ENCODE data around the gene OSER1. TPM values are rescaled to one million over a fixed set of nuclear protein-coding genes. Genes with fewer than 3 reads are reported as not detected.
A peak's percentile ranks its signal among the peaks of the same experiment; 100 is the strongest.

OSER1 gene
- total RNA-seq, 2 donors from 2014 or later, result 88.5 to 103 TPM

DNA sequence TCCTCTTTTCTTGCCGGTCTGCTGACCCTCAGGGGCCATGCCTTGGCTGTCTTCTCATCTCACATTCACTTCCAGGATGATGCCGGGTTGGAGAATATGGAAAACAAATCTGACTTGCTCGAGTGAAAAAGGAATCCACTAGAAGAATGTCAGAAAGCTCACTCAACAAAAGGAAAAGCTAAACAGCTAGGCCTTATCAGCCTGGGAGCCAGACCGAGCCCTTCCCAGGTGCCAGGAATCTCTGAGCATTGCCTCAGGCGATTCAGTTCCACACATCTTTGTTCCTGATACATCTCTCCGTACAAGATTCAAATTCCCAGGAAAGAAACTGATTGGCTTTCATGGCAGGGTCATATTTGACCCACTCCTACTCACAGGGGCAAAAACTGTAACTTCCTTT, 9.2 kb upstream of the OSER1 start:
- DNase-seq (no peak), ATAC-seq (no peak)
- H3K4me3 Mint-ChIP-seq, result peak overlapping the region; percentile 93
- peak overlapping the region; percentile 96 for H3K27ac Mint-ChIP-seq
- no peaks in the 10 kb centered on the region for H3K9me3 ChIP-seq (ENCODE audit: control insufficient read depth, low read length, poor library complexity, severe bottlenecking)
- peaks cover 52% of the 10 kb centered on the region for H3K4me1 Mint-ChIP-seq
- H3K27me3 Mint-ChIP-seq, result no peaks in the 10 kb centered on the region
- H3K36me3 Mint-ChIP-seq (ENCODE audit: low read depth), result peaks cover 9% of the 10 kb centered on the region

DNA sequence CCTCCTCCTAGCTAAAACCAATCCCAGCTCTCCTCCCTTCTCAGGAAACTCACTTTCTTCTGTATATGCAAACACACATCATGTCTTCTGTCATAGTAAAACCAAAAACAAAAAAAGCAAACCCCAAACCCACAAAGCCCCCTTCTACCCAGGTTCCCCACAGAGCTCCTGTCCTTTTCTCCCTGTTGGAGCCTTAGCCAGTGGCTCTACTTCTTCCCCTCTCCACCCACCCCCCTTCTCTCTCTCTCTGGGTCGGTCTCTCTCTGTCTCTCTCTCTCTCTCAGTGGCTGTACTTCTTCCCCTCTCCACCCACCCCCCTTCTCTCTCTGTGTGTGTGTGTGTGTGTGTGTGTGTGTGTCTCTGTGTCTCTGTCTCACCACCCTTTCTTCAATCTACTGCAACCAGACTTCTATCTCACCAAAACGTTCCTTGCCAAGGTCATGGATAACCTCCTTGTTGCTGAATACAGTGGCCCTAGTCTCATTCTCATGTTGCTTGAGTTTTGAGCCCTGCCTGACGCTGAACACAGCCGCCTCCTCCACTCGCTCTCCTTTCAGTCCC, 8.7 kb upstream of the OSER1 start:
- no peaks in the 10 kb centered on the region for H3K27me3 Mint-ChIP-seq
- ATAC-seq (peak; percentile 20), DNase-seq (no peak)
- peak overlapping the region; percentile 93 for H3K4me3 Mint-ChIP-seq
- H3K27ac Mint-ChIP-seq, result peak overlapping the region; percentile 96
- H3K9me3 ChIP-seq (ENCODE audit: control insufficient read depth, low read length, poor library complexity, severe bottlenecking), result no peaks in the 10 kb centered on the region
- H3K36me3 Mint-ChIP-seq (ENCODE audit: low read depth), result peaks cover 9% of the 10 kb centered on the region
- peaks cover 53% of the 10 kb centered on the region for H3K4me1 Mint-ChIP-seq

DNA sequence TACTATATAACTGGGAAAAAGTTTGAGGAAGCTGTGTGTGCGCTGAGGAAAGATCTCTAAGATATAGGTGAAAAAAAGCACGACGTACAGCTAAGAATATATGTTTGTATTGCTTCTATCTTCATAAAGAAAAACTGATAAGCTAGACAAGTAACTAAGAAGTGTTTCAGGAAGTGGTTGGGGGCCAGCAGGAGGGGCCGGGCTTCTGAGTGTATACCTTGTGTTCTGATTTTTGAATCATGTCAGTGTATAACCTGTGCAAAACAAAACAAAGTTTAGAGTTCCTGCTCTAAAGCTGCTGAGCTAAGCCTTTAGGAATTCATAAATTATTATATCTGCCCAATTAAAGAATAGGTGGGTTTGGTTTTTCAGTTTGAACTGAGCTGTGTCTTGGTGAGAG, 7.9 kb upstream of the OSER1 start:
- H3K27ac Mint-ChIP-seq, result peak overlapping the region; percentile 96
- peak overlapping the region; percentile 93 for H3K4me3 Mint-ChIP-seq
- ATAC-seq (peak; percentile 72), DNase-seq (peak in 2 of 3 donors; percentile 23 to 34)
- no peaks in the 10 kb centered on the region for H3K9me3 ChIP-seq (ENCODE audit: control insufficient read depth, low read length, poor library complexity, severe bottlenecking)
- peaks cover 55% of the 10 kb centered on the region for H3K4me1 Mint-ChIP-seq
- H3K36me3 Mint-ChIP-seq (ENCODE audit: low read depth), result peaks cover 9% of the 10 kb centered on the region
- H3K27me3 Mint-ChIP-seq, result no peaks in the 10 kb centered on the region

DNA sequence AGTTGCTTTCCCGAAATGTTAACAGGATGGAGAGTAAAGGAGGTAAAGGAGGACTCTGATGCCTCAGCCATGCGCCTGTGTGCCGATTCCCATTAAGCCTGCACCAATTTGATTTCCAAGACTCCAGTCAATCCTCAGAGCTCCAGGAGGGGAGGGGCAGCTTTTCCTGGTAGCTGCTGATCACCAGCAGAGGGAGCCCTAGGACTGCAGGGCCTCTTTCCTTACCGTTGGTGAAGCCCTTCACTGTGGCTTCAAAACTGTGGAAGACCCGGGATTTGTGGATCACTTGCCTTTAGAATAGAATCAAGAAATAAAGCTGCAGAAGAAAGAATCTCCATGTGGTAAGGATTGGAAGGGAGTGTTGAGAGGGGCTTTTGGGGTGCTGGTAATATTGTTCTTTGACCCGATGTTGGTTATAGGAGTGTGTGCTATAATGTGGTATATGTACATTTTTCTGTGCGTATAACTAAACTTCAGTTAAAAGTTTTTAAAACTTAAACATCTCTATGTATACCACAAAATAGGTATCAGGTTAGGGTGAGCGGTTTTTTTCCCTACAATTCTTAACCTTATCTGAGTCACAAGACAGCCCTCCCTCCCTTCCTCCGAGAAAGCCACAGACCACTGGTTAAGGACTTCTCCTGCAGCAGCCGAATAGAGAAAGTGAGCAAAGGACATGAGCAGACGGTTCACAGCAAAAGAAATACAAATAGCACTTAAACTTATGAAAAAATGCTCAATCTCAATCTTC, 6.9 kb upstream of the OSER1 start:
- H3K9me3 ChIP-seq (ENCODE audit: control insufficient read depth, low read length, poor library complexity, severe bottlenecking), result no peaks in the 10 kb centered on the region
- Mint-ChIP-seq H3K4me1 (peaks cover 55% of the 10 kb centered on the region), H3K27ac (peak overlapping the region; percentile 96), H3K36me3 (ENCODE audit: low read depth) (peaks cover 9% of the 10 kb centered on the region), H3K4me3 (peak overlapping the region; percentile 93), H3K27me3 (no peaks in the 10 kb centered on the region)
- peak; percentile 57 to 65 (median 60) for DNase-seq
- ATAC-seq, result peak; percentile 63

DNA sequence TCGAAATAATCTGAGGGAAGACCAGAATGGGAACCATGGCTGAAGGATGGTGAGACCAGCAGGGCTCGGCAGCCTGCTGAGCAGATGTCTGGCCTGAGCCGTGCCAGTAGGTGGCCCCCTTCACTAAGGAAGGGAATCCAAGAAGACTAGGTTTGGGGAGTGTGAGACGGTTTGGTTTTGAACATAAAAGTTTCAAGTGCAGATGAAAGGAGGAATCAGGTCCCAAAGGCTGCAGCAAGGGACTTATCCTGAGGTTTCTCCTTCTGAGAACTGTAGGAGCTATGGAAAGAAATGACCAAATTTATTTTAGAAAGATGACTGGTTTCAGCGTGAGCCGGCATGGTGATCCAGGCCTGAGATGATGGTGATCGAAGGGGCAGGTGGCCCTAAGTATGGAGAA, 4.6 kb upstream of the OSER1 start:
- peak; percentile 50 to 65 (median 56) for DNase-seq
- Mint-ChIP-seq H3K36me3 (ENCODE audit: low read depth) (peaks cover 7% of the 10 kb centered on the region), H3K4me3 (no peak overlapping the region), H3K27ac (peak overlapping the region; percentile 69), H3K4me1 (peaks cover 62% of the 10 kb centered on the region), H3K27me3 (no peaks in the 10 kb centered on the region)
- ATAC-seq, result no peak
- H3K9me3 ChIP-seq (ENCODE audit: control insufficient read depth, low read length, poor library complexity, severe bottlenecking), result no peaks in the 10 kb centered on the region

DNA sequence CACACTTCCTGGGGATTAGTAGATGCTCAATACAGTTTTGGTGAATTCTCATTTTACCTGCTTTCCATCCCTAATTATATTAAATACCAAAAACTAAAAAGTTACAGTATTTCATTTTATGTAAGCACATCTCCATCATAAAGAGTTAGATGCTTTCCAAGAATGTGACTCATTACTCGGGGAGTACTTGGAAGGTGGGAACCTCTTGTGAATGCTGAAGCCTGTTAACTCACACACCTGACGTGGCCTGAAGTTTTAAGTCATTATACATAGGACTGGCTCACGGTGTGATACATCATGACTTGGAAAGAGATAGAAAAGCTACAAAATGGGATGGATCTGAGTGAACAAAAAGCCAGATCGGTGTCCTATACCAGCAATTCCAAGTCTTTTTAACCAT, 2.2 kb upstream of the OSER1 start:
- Mint-ChIP-seq H3K27me3 (no peaks in the 10 kb centered on the region), H3K36me3 (ENCODE audit: low read depth) (peaks cover 5% of the 10 kb centered on the region), H3K4me3 (no peak overlapping the region), H3K4me1 (peaks cover 61% of the 10 kb centered on the region), H3K27ac (peak overlapping the region; percentile 99)
- DNase-seq (no peak), ATAC-seq (no peak)
- no peaks in the 10 kb centered on the region for H3K9me3 ChIP-seq (ENCODE audit: control insufficient read depth, low read length, poor library complexity, severe bottlenecking)

DNA sequence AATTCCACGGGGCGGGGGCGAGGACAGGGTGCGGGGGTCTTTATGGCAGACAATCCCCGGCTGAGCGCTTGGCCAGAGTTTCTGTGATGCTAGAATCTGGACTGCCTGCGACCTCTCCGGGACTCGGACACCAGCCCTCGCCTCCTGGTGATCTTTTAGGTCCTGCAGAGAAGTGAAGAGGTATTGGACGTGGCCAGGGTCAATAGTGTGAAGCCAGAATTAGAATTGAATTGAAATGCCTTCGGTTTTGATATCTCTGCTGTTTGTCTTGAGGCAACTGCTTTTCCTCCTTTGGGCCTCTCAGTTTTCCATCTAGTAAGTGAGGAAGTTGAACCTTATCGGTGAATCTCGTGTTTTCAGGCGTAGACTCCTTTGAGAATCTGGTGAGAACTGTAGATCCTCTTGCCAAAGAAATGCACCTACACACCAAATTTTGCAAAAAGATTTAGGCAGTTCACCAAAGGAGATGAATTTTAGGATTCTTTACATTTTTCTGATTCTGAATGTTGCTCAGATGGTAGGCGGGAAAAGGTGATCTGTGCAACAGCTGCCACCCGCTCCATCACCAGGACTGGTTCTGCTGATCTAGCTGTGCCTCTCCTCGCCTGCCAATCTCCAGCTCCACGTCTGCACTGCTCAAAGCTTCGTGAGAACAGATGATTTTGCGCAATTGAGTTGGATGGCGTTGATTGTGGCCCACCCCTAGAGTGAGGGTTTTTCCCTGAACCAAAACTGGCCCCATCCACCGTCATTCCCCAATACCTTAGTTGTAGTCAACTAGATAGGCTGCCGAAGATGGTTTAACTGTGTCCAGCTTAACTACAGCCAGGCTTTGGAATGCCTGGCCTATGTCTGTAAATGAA, 837 bp upstream of the OSER1 start:
- Mint-ChIP-seq H3K4me1 (peaks cover 55% of the 10 kb centered on the region), H3K4me3 (peak overlapping the region; percentile 97), H3K36me3 (ENCODE audit: low read depth) (peaks cover 5% of the 10 kb centered on the region), H3K27ac (peak overlapping the region; percentile 99), H3K27me3 (no peaks in the 10 kb centered on the region)
- H3K9me3 ChIP-seq (ENCODE audit: control insufficient read depth, low read length, poor library complexity, severe bottlenecking), result no peaks in the 10 kb centered on the region
- DNase-seq (no peak), ATAC-seq (no peak)

DNA sequence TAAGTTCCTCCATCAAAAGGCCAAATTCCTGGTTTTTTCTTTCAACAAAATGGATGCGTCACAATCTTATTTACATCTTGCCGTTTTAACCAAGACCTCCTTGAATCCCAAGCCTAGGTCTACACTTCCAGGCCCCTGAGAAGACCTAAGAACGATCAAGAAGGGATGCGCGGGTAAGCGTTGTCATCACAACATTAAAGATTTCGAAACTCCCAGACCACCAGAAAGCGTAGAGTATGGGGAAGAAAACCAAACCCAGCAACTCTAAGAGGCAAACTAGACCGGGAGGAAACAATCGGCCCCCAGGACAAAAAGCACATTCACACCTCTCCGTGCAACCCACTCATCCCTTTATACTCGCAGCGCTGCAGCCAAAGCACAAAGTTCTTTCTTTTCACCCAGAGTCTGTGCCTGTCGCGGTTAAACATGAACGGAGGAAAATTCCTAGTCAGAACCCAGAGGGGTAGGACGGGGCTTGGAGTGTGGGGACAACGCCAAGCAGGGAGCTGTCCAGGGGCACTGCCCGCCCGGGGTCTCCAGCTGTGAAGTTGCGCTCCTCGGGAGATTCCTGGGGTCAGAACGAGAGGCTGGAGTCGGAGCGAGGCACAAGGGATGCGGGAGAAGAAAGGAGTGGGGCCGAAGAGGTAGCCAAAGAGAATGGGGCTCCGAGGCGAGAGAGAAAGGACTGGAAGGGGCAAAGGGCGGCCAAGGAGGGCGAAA, 725 bp downstream of the OSER1 start:
- Mint-ChIP-seq H3K4me1 (peaks cover 43% of the 10 kb centered on the region), H3K27me3 (no peaks in the 10 kb centered on the region), H3K4me3 (peak overlapping the region; percentile 97), H3K36me3 (ENCODE audit: low read depth) (no peaks in the 10 kb centered on the region), H3K27ac (peak overlapping the region; percentile 99)
- no peaks in the 10 kb centered on the region for H3K9me3 ChIP-seq (ENCODE audit: control insufficient read depth, low read length, poor library complexity, severe bottlenecking)
- DNase-seq, result no peak
- no peak for ATAC-seq

DNA sequence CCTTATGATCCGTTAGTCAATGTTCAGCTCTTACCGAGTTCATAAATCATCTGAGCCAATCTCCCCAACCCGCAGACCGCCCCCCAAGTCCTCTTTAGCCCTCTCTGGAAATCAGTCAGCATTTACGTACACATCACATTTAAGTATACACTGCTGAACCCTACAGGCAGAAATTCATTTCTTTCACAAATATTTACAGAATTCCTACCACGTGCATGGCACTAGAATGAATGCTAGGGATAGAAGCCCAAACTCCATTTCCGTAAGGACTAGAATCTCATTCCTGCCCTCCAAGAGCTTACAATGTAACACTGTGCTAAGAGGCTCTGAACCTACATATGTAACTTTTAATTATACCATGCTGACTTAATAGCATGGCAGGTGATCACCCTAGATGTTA, 1.8 kb downstream of the OSER1 start:
- Mint-ChIP-seq H3K4me3 (peak overlapping the region; percentile 97), H3K36me3 (ENCODE audit: low read depth) (no peaks in the 10 kb centered on the region), H3K27me3 (no peaks in the 10 kb centered on the region), H3K4me1 (peaks cover 40% of the 10 kb centered on the region), H3K27ac (peak overlapping the region; percentile 99)
- DNase-seq (no peak), ATAC-seq (no peak)
- H3K9me3 ChIP-seq (ENCODE audit: control insufficient read depth, low read length, poor library complexity, severe bottlenecking), result no peaks in the 10 kb centered on the region

DNA sequence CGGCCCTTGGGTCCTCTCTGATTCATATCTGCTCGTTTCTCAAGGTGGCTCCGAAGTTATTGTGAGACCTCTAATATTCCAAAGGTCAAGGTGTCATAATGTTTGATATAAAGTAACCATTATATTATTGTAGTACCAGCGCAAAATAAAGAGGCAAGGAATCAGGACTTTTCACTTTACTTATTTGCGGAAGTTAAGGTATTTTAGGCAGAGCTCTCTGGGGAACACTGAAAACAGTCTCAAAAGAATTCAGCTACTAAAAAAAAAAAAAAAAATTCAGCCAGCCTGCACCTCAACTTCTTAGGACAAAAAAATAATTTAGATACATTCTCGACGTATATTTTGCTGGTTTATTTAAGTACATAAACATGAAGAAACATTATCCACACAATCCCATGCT, 2.4 kb downstream of the OSER1 start:
- no peaks in the 10 kb centered on the region for H3K9me3 ChIP-seq (ENCODE audit: control insufficient read depth, low read length, poor library complexity, severe bottlenecking)
- ATAC-seq, result no peak
- DNase-seq, result no peak
- H3K36me3 Mint-ChIP-seq (ENCODE audit: low read depth), result no peaks in the 10 kb centered on the region
- H3K27ac Mint-ChIP-seq, result peak overlapping the region; percentile 99
- no peaks in the 10 kb centered on the region for H3K27me3 Mint-ChIP-seq
- peak overlapping the region; percentile 97 for H3K4me3 Mint-ChIP-seq
- peaks cover 42% of the 10 kb centered on the region for H3K4me1 Mint-ChIP-seq

DNA sequence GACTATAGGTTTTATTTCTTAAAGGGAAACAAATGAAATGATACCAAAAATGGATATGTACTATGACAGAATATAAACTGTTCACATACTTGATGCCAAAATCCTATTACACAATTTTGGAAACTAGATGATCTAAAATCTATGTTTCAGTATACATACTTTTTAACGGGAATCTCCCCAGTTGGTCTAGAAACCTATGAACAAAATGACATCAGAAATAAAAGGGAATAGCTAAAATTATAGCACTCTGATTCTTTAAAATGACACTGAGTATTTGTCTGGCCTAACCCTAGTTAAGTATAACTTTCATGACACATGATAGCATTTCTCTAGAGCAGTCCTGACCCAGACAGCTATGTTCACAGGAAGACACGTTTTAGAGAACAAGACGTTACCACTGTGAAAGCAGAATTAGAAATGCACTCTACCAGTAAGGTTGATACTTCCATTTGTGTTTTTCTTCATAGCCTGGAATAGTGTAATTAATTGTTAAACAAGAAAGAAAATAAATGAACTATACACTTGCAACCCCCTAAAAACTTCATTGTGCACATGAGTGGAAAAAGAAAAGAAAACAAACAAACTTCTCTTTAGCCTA, 3.3 kb downstream of the OSER1 start:
- ATAC-seq (no peak), DNase-seq (no peak)
- Mint-ChIP-seq H3K4me1 (peaks cover 43% of the 10 kb centered on the region), H3K36me3 (ENCODE audit: low read depth) (no peaks in the 10 kb centered on the region), H3K4me3 (no peak overlapping the region), H3K27ac (peak overlapping the region; percentile 99), H3K27me3 (no peaks in the 10 kb centered on the region)
- H3K9me3 ChIP-seq (ENCODE audit: control insufficient read depth, low read length, poor library complexity, severe bottlenecking), result no peaks in the 10 kb centered on the region

DNA sequence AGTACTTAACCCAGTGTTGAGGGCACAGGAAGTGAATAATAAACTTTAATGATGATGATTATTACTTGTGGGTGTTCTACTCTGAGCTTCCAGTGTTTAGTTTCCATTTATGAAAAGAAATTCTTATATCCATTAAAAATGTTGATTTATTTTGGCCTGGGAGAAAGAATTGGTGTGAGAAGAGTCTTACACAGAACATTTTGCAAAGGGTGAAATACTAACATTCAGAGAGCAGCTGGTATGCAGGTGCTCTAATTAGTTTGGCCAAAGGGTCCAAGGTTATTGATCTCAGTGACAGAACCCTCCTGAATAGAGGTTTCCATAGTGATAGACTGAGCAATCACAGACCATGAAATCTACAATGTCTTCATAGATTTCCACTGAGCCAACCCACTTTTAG, 4.4 kb downstream of the OSER1 start:
- no peak overlapping the region for H3K27ac Mint-ChIP-seq
- peaks cover 39% of the 10 kb centered on the region for H3K4me1 Mint-ChIP-seq
- no peak for DNase-seq
- H3K36me3 Mint-ChIP-seq (ENCODE audit: low read depth), result peaks cover 5% of the 10 kb centered on the region
- no peak for ATAC-seq
- no peaks in the 10 kb centered on the region for H3K9me3 ChIP-seq (ENCODE audit: control insufficient read depth, low read length, poor library complexity, severe bottlenecking)
- H3K27me3 Mint-ChIP-seq, result no peaks in the 10 kb centered on the region
- no peak overlapping the region for H3K4me3 Mint-ChIP-seq
